Esophagus squamous epithelium (tissue), 4 donors: ENCODE measurements around the gene SEMA7A.
A peak's percentile ranks its signal among the peaks of the same experiment; 100 is the strongest.

Experiments used
- POLR2A ChIP-seq, 4 donors: fragments of 450-650 bp; IDR thresholded peaks; one replicate each; pipeline ENCODE4 v1.6.1; 2017; ENCODE audit warnings: antibody characterized with exemption in 4 of 4, mild to moderate bottlenecking in 4 of 4, moderate library complexity in 3 of 4
- TF ChIP-seq, protein P1 (sequence below), 6 experiments: fragments of 450-650 bp in 4 of 6; fragments of 200-600 bp in 2 of 6; sonication (generic) in 2 of 6; IDR thresholded peaks; one replicate each; pipeline ENCODE4 v1.5.1; 2016 to 2019; ENCODE audit warnings: antibody characterized with exemption in 6 of 6, mild to moderate bottlenecking in 4 of 6, moderate library complexity in 4 of 6

GRCh38 chr15:74375303-74375693, 58.5 kb downstream of the SEMA7A start:
- TF ChIP-seq, protein P1, sequence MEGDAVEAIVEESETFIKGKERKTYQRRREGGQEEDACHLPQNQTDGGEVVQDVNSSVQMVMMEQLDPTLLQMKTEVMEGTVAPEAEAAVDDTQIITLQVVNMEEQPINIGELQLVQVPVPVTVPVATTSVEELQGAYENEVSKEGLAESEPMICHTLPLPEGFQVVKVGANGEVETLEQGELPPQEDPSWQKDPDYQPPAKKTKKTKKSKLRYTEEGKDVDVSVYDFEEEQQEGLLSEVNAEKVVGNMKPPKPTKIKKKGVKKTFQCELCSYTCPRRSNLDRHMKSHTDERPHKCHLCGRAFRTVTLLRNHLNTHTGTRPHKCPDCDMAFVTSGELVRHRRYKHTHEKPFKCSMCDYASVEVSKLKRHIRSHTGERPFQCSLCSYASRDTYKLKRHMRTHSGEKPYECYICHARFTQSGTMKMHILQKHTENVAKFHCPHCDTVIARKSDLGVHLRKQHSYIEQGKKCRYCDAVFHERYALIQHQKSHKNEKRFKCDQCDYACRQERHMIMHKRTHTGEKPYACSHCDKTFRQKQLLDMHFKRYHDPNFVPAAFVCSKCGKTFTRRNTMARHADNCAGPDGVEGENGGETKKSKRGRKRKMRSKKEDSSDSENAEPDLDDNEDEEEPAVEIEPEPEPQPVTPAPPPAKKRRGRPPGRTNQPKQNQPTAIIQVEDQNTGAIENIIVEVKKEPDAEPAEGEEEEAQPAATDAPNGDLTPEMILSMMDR (IDR thresholded peaks at IDR 0.05) = peak; percentile 71 to 89 (median 86)
- TF ChIP-seq POLR2A (IDR thresholded peaks at IDR 0.05) = no peak
